HG02884 (cell line): ENCODE results near the gene ANKRD28.

Experiments
- ATAC-seq: cut with Tn5 transposase; IDR thresholded peaks from one replicate; pipeline ENCODE4 v1.9.1; 2021; ENCODE audit warnings: mild to moderate bottlenecking, moderate library complexity; ENCODE audit not compliant: unreplicated experiment

The ANKRD28 gene

GRCh38 chr3:15676259-15676658, 121.5 kb downstream of the ANKRD28 start:
- no peak for ATAC-seq

GRCh38 chr3:15673536-15673935, 124.2 kb downstream of the ANKRD28 start:
- no peak for ATAC-seq

- no peak for ATAC-seq
Observed at GRCh38 chr3:15667484-15667883, 130.3 kb downstream of the ANKRD28 start.

DNA sequence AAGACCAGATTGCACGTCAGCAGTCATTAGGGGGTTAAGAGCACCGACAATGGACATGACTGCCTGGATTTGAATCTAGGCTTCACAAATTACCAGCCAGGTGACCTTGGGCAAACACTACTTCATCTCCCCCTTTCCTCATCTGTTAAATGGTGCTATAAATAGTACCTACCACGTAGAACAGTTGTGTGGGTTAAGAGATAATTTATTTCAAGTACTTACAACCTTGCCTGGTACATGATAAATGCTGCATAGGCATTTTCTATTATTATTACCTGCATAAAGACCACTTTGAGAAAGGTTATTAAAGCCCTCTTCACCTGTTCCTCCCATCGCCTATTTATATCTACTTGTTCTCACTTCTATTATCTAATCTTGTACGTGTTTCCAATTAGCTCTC, 131.5 kb downstream of the ANKRD28 start:
- no peak for ATAC-seq

GRCh38 chr3:15665510-15666150, 132.1 kb downstream of the ANKRD28 start:
- ATAC-seq, result no peak

DNA sequence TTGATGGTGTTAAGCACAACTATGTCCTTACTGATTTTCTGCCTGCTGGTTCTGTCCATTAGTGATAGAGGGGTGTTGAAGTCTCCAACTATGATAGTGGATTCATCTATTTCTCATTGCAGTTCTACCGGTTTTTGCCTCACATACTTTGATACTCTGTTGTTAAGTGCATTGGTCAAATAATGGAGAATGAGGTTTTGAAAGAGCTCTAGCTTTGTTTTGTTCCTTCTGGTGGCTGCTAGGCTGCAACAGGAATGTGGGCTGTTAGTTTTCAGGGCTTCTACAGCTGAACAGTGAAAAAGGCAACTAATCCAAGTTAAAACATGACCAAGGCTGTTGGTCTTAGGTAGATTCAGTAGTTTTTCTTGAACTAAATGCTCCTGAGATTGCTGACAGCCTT, 133.6 kb downstream of the ANKRD28 start:
- no peak for ATAC-seq

DNA sequence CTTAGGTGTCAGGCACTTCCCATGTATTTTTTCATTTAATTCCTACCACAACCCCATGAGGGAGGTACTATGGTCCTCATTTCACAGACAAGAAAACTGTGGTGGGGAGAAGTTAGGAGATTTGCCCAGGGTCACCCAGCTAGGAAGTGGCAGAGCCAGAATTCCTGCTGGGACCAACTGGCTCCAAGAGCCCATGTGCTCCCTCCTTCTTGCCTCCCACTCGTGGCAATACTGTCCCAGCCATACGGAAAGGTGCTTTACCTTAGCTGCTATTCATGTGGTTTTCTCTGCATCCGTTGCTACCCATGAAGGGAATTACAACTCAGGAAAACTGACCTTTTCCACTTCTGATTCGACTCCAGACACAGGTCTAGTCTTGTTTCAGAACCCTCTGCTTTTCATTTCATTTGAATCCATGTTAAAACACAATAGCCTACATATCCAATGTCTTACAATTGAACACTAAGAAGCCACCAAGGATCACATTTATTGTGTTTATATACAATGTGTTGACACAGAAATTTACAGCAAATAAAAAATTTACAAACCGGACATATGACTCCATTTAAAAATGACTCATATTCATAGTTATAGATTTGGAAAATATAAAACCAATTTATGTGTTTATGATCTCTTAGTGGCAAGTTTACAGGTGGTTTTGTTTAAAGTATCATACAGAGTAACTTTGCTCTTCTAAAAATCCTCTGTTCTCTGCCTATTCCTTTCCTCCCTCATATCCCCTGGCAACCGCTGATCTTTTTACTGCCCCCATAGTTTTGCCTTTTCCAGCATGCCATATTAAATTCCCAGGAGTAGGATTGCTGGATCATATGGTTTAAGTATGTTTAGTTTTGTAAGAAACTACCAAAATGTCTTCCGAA, 137.5 kb downstream of the ANKRD28 start:
- no peak for ATAC-seq

DNA sequence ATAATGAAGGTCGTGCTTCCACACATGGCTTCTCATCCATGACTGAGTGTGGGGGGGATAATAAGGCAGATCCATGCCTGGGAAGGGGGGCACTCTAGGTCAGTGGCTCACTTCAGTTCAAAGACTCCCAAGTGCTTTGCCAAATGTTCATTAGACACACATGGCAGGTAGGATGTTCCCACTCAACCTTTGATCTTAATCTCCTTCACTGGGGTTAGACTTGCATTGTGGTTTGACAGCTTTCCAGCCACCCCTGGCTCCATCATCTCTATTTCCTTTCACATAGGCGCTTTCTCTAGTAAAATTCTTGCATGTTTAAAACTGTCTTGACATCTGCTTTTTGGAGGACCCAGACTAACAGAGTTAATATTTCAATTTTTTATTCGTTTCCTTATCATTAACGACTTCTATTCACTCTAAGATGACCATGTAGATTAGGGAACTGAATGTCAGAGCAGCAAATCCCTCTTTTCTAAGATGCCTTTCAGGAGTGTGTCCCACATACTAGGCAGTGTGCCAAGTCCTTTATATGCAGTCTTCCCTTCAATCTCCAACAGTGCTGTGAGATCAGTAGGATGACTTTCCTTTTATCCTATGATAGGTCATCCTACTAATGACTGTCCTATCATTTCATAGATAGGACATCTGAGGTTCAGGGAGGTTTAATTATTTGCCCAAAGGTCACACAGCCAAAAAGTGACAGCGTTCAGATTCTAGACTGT, 138.4 kb downstream of the ANKRD28 start:
- no peak for ATAC-seq

- no peak for ATAC-seq
Observed at GRCh38 chr3:15657016-15657415, 140.8 kb downstream of the ANKRD28 start.

DNA sequence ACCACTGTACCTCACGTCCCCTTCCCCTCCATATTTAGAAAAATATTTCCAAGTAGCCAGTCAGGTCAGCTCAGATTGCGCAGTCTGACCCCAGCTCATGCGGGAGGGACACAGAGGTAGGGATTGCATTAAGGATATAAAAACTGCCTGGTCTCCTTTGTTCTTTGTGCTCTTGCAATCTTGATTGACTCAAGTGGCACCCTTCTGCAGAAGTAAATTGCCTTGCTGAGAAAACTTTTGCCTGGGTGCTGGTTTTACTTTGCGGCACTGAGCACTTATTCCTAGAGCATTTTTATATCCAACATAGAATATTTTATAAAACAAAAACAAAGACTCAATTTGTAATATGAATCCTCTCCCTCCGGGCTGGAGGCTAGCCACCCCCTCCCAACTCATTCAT, 141.4 kb downstream of the ANKRD28 start:
- no peak for ATAC-seq

DNA sequence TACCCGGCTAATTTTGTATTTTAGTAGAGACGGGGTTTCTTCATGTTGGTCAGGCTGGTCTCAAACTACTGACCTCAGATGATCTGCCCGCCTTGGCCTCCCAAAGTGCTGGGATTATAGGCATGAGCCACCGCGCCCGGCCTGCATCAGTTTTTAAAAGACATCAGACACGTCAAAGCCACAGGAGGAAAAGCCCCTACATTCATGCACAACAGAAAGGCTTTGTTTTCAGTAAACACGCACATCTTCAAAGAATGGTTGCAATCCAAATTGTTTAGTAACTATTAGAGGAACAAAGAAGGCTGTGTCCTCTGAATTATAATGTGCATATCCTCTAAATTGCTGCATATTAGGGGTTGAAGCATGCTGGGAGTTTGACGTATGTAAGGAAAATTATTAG, 142.9 kb downstream of the ANKRD28 start:
- no peak for ATAC-seq

DNA sequence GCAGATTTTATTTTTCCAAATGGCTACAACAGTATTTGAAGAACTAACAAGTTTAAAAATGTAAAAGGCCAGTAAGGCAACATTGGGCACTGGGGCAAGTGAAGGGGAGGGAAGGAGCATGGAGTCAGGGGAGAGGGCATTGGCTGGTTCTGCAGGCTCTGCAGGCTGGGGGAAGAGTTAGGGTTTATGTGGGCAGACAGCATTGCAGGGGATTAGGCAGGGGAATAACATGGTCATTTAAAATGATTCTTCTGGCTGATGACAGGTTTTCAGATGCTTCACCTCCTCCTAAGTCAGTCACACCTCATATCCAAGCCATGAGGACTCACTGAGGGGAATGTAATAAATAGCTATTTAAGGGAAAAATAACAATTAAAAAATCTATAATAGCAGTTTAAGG, 143.7 kb downstream of the ANKRD28 start:
- no peak for ATAC-seq

DNA sequence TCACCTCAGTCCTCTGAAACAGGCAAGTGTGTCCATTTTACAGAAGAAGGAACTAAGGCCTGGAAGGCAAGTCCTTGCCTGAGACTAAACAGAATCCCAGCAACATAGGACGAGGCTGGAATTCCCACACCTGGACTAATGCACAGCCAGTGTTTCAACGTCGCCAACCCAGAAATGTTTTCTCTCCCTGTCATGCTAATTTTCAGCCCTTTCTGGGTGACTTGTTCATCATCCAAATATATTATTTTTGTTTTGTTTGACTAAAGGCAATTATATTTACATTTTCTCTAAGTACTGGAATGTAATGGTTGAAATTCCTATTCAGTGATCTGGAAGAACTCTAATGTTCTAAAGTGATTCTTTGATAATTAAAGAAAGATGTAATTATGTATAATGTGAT, 144.5 kb downstream of the ANKRD28 start:
- ATAC-seq, result no peak

DNA sequence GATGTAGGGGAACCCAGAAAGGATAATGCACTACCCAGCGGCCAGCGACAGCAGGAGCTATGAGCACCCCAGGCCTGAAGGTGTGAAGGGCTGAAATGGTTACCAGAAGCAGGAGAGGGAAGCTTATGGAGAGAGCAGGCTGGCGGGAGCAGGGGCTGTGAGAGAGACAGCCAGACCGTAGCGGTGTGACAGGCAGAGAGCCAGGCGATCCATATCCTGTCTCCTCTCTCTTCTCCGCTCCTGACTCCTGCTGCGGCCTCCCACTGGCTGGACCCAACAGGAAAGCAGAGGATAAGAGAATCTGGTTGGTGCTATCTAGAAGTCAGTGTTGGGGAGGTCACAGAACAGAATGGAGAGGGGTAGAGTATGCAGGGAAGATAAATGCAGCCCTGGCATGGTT, 146.4 kb downstream of the ANKRD28 start:
- ATAC-seq, result no peak

DNA sequence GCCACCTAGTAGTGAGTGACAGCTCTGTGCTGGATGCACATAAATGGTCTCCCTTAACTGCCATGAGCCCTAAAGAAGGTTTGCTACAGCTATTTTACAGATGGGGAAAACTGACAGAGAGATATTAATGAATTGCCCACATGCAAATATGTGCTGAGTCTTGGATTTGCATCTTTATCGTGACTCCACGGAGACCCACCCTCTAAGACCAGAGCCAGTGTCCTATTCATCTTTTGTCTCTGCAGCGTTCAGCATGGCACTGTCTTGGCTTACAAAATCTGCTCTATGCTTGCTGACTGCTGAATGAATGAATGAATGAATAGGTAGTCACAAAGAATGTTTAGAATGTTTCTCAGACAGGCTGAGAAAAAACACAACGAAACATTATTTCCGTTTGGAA, 147.9 kb downstream of the ANKRD28 start:
- ATAC-seq, result no peak

- ATAC-seq, result no peak
Observed at GRCh38 chr3:15649341-15649740, 148.4 kb downstream of the ANKRD28 start.

DNA sequence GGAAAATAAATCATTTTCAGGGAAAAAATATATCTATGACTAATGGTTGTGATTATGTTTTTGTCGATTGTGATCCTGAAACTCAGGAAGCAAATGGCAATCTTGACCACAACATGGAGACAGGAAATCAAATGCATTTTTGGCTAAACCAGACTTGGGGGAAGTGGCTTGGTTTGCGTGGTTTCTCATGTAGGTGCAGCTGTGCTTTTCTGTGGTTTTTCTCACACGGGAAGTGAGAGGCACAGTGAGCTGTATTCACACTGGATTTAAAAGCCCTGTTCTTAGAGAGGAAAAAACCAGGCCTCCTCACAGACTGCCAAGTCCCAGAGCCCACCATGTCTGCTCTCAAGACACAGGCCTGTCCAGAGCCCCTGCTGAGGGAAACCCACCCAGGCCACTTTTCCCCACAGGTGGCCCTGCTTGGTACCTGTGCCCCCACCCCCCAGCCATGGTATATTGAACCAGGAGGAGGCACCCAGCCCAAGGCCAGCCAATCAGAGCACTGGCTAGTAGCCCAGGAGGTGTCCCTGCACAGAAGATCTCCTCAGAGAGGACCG, 150.1 kb downstream of the ANKRD28 start:
- peak; percentile 97 for ATAC-seq

GRCh38 chr3:15646851-15647511, 150.8 kb downstream of the ANKRD28 start:
- ATAC-seq, result peak; percentile 23

DNA sequence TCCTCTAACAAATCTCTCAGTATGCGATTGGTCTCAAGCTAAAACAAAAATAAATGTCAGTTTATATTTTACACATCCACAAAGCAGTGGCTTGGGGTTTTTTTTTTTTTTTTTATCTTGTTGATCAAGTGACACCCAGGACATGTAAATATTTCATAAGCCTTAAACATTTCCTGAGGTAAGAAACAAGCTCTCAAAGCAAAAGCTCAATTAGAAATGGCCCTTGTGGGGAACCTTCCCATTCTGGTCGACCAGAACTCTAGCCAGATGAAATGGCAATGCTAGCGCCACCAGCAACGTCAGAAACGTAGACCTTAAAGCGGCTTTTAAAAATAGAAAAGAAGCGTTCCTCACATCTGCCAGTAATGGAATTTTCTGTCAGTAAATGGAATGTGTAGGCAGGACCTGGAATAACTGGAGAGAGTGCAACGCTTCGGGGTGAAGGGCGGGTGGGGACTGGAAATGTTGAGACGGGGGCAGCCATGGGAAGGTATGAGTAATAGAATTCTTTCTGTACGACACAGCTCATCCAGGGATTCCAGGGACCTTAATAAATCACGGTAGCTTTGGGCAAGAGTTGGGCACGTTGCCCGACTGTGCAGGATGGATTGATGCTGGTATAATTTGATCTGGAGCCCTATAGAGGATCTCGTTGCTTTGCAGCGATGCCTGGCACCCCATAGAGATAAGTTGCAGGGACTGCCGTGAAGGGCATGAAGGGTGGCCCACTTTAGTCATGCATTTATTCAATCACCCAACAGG, 151.9 kb downstream of the ANKRD28 start:
- no peak for ATAC-seq

GRCh38 chr3:15645246-15645645, 152.5 kb downstream of the ANKRD28 start:
- no peak for ATAC-seq
